ENCODE data around the gene ZMYND8. TPM values are rescaled to one million over a fixed set of nuclear protein-coding genes. Genes with fewer than 3 reads are reported as not detected.

ZMYND8 gene
- total RNA-seq, 1 donor from 2014 or later, result 19.9 TPM

DNA sequence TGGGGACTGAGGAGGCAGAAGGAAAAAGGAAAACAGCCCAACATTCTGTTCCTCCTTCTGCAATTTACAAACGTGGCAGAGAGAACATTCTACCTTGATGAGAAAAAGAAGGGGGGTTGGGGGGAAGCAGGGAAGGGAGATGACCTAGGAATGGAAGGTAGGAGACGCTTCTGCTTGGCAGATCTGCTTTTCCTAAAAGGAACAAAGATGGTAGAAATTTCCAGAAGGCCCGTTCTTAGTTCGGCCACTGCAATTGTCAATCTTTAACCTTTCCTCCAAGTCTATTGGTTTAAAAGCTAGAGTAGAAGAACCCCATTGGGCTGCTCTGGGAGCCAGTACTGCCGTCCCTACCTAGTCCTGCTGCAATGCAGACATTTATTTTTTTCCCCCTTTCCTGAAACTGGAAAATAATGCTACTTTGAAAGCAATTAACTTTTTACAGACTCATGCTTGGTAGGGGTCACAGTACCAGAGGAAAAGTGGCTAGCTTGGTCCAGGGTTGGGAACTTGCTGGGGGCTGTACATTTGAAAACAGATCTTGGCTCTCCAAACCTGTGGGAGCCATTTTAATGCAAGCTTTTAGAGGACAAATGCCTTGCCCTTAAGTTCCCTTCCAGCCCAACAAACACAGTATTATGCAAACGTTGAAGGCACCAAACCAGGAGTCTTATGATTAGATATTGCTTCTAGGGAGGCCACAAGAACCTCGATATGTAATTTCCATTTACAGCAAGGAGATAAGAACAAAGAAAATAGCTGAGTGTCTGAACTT, 2.6 kb downstream of the ZMYND8 start:
- no peak for DNase-seq (ENCODE audit: low read depth, low spot score)

DNA sequence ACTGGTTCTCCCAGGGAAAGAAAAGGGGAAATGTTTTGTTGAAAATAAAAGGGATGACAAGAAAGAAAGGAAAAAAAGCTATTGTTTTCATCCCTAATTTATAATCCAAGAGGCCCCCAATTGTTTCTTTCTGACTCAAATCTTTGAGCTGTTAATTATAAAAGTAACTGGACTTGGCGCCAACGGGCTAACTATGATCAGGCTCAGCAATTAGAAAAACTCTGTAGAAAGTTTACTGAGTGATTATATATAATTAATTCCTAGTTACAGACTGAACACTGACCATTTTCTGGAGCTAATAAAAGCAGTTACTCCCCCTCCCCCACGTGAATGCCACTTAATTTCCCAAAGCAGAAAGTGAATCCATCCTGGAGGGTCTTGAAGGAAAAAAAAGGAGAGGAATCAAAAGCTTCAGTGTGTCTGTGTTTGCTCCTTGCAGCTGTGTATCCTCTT, 3.2 kb downstream of the ZMYND8 start:
- DNase-seq (ENCODE audit: low read depth, low spot score), result no peak

DNA sequence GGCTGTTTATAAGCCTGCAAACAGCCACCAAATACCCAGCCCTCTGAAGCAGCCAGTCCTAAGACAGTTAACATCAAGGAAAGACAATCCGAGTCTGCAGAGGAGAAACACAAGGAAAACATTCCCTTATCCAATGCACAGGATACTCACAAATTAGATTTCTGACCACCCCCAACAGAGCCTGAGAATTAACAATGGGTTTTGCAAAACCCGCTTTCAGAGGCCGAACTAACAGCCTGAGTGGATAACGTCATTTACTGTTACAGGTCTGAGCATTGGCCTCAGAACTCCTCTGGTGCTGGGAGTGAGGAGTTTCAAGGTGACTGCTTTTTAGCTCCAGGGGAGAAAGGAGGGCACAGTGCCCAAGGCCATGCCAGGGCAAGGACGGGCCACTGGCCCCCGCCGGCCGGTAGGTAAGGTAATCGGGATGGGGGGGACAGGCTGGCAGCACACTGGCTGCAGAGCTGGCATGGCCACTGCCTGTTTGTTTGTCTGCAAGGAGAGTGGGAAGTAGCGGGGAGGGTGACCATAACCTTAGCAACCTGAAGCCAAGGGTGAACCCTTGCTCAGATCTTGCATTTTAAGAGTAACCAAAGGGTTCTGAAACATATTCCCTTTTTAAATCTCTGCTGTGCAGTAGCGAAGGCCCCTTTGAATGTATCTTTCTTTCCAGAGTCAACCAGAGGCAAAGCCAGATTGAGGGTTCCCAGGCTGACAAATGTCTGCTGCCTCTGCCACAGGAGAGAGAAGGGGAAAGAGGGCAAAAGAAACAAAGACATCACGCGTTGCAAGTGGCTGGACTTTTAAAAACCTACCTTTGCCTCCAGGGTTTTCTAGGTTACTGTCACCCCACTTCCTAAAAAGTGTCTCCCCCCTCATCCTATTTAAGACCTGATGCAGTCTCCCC, 3.9 kb downstream of the ZMYND8 start:
- DNase-seq (ENCODE audit: low read depth, low spot score), result no peak

DNA sequence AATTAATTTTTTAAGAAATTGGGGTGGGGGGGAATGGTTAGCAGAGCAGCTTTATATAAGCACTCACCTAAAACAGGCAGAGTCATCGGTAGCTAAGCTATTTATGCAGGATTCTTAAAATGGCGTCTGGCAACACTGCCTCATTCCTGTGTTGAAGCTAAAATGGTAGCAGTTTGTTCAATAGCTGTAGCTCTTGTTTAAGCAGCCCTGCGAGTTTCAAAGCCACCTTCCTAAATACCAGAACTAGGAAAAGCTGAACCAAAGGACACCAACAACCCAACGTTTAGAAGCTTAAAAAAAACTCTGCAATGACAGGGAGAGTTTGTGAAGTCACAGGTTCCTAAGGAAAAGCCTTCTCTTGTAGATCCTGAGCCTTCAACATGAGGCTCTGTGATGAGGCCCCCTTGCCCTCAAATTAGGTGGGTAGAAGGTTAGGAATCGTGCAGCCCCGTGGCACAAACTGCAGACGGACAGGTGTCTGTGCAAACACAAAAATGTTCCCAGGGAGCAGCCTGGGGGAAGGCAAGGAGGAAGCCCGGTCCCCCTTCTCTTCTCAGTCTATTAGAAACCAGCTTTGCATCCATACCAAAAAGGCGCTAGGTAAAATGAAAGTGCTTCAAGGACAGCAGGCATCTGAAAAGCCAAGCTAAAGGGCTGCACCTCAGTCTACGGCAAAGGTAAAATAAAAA, 4.7 kb downstream of the ZMYND8 start:
- no peak for DNase-seq (ENCODE audit: low read depth, low spot score)

DNA sequence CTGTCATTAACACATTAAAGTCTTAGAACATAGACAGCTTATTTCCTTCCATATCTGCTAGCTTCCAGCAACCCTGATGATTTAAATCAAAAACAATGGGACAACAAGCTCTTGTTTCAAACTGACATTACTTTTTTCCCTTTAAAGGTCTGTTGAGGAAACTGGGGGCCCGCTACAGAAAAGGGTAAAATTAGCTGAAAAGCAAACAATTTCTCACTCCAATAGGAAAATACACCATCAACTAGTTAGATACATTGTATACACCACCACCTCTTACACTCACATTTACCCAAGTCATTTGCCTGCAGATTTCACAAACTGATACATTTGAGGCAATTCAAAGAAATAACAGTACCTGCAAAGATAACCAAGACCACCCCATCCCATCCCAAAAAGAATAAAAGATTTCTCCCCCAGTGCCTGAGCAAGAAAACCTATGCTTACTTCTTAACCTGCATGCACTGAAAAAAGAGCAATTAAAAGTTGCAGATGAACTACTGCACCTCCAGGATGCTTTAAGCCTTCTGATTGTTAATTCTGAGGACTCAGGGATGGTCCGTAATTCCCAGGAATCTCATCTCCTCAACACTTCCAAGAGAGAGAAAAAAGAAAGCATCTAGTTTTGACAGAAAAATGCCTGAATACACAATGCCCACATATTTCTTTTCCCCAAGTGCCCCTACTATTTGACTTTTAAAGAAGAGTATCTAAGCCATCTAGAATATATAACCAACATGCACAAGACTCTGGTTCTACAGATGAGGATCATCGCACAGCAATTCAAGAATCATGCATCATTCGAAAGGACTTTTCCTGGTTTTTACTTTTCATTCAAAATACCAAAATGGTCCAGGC, 5.6 kb downstream of the ZMYND8 start:
- DNase-seq (ENCODE audit: low read depth, low spot score), result no peak

DNA sequence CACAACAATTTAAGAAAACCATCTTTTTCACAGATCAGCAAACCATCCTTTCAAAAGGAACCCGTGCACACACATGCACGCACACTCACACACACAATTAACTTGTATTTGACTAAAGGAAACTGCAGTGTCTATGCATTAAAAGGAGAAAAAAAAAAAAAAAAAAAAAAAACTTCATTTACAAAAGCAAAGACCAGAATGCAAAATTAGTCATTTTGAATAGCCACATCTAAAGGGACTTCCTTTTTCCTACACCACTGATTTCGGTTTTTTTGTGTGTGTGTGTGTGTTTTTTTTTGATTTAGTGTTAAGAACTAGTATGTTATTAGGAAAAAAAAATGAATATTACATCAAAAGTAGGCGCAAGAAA, 6.3 kb downstream of the ZMYND8 start:
- DNase-seq (ENCODE audit: low read depth, low spot score), result no peak

DNA sequence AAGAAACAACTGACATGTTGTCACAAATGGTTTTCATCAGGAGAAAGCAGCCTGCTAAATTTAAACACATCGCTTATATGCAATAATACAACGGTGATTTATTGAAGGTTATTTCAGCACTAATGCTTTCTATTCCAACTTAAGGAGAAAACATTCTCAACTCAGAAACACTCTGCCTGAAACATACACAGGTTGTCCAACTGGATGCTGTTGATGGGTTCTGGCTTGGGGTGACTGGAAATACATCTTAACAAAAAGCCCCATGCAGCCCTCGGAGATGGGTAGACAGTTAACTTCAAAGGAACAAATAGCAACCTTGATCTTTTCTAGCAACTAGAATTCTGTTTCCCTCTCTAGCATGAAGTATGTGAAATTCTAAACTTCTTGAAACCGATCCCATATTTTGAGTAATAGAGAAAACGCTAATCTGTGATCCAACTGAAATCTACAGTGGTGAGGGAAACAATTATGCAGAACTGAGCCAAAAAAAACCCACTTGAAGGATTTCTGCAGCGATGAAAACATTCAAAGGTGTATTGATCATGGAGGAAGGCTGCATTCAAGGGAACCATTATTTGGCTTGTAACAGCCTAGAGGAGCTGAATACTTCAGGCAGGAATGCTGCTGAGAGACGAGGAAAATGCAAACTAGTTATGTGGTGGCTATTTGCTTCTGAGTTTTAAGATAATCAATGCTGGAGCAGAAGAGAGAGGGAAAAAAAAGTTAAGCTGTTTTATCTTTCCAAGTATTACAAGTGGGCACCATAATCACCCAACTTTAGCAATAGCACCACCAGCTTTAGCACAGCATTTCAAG, 6.9 kb downstream of the ZMYND8 start:
- DNase-seq (ENCODE audit: low read depth, low spot score), result no peak

DNA sequence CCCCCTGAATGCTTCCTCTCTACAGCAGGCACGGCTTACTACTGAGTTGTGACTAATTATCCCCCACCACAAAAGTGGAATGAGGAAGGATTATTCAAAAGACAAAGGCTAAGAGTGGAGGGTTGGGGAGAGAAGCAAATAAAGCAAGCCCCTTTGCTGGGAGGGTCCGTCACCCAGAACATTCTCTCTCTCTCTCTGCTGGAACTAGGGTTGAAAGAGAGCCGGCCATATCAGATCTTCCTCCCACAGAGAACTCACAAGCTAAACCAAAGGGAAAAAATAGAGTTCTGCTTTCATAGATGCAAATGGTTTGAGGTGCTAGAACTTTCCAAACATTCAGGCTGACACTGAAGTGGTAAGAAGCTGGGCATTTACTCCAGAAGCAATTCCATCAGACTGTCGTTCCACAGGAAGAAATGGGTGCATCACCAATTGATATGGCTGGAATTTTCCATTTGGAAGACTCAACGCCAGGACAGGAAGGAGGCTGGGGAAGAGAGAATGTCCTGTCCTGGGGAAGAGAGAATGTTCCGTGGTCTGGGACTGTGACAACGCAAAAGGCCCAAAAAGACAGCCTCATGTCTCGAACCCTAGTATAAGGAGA, 7.9 kb downstream of the ZMYND8 start:
- DNase-seq (ENCODE audit: low read depth, low spot score), result no peak

DNA sequence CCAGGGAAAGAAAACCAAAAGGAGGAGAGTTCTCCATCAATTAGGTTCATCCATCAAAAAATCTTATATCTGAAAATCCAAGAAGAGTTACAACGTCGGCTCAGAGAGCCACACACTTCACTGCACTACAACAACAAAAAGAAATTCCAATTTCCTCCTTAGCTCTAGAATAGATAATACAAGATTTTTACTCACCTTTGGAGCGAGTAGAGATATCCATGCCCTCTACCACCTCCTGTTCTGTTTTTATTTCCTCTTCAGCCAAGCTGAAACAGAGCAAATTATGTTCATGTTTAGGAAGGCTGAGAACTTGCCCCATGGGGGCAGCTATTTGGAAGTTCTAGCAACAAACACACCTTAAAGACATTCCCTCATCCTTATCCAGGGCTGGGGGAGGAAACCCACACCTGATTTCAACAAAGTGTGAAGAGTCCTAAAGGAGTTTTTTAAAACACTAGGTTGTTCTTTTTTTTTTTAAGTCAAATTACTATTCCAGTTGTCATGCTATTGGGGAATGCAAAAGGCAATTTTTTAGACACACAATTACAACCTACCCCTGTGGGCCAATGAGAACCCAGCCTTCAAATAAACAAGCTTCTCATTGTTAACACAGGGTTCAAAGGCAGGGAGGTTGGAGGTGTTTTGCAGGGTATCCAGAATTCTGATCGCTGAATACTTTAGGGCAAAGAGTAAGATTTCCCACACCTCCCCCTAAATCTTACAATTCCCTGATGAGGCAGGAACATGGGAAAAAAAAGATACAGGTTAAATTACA, 8.7 kb downstream of the ZMYND8 start:
- DNase-seq (ENCODE audit: low read depth, low spot score), result no peak

DNA sequence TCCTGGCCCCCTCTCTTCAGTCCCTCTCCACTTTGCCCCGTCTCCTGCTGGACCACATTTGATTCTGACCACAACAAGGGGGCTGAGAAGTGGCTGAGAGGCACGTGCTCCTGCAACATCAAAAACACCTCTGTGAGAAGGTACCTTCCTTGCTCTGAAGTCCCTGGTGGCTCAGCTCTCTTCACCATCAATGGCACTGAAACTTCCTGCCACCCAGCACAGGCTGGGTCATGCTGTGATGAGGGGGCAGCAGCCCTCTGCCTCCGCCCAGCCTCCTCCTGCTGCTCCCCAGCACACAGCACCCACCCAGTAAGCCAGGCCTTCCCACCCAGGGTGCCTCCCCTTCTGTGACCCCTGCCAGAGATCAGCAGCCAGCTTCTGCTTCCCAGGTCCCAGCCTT, 10.3 kb downstream of the ZMYND8 start:
- DNase-seq (ENCODE audit: low read depth, low spot score), result no peak

DNA sequence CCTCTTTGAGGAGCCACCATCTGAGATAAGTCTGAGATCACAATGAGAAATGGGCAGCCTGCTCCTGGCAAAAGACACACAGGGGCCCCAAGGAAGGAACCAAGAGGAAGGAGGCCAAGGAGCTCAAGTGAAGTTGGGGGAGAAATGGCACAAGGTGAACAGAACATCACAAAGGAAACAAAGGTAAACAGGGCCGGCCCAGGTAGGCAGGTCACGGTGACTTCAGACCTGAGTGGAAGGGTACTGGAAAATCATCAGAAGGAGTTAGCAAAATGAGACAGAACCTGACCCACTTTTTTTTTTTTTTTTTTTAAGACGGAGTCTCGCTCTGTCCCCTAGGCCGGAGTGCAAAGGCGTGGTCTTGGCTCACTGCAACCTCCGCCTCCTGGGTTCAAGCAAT, 11.3 kb downstream of the ZMYND8 start:
- DNase-seq (ENCODE audit: low read depth, low spot score), result no peak

DNA sequence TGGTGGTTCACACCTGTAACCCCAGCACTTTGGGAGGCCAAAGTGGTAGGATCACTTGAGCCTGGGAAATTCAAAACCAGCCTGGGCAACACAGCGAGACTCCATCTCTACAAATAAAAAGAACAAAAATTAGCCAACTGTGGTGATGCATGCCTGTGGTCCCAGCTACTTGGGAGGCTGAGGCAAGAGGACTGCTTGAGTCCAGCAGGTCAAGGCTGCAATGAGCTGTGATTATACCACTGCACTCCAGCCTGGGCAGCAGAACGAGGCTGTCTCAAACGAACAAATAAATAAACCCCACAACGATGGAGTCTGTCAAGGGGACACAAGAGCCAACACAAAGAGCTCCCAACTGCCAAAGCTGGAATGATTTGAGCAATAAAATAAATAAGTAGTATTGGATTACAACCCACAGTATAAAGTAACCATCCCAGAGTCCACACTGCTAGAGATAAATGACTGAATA, 13.5 kb downstream of the ZMYND8 start:
- DNase-seq (ENCODE audit: low read depth, low spot score), result no peak

DNA sequence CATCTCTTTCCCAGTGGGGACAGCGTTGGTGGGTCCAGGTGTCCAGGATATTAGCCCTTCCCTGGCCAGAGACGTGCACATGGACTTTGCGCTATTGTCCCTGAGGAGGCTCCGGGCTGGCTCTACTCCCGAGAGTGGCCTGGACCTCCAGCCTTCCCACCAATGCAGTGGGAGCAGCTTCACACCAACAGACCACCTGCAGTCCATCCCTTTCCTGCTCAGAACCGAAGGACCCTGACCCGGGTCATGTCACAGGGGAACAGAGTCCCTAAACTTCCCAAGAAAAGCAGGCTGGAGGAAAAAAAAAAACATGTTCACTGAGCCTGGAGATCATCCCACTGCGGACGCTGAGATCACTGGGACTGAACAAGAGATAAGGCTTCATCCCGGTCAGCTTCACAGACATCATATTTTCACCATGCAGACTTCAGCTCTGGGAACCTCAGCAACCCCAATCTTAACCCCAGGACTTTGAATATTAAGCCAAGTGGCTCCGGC, 18.3 kb downstream of the ZMYND8 start:
- no peak for DNase-seq (ENCODE audit: low read depth, low spot score)

DNA sequence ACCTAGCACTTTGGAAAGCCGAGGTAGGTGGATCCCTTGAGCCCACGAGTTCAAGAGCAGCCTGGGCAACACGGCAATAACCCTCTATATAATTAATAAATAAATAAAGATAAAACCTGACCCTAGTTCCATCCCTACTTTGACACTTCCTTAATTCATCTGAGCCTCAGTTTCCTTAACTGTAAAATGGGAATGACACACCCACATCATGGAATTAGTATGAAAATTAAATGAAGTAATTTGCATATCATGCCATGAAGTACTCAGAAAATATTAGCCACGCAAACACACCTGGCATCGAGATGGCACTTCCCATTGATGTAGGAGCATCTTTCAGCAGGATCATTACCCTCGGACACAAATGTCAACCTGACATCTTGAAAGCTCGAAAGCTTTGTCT, 19.1 kb downstream of the ZMYND8 start:
- no peak for DNase-seq (ENCODE audit: low read depth, low spot score)

DNA sequence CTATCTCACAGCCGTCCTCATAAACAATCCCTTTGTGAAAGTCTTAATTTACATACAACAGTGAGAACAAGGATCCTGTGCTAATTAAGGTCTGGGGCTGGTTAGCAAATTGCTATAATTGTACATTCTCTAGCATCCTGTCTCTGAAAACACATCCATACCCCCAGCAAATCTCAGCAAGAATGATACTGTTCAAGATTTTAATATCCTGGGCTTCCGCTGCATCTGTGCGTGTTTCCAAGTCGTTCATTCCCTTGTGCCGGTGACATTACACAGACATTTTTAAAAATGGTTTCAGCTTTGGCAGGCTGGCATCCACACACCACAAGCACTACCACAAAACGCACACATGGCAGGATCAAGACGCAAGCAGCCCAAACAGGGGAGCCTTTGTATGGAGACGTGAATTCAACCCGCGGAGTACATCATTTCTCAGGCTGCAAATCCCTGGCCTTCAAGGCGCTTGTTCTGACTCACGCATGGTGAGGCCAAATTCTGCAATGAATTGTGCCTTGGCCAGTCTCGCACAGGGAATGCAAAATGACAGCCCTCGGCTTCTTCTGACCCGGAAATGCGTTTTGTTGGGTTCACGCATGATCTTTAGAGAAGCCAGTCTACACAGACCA, 20.3 kb downstream of the ZMYND8 start:
- no peak for DNase-seq (ENCODE audit: low read depth, low spot score)

DNA sequence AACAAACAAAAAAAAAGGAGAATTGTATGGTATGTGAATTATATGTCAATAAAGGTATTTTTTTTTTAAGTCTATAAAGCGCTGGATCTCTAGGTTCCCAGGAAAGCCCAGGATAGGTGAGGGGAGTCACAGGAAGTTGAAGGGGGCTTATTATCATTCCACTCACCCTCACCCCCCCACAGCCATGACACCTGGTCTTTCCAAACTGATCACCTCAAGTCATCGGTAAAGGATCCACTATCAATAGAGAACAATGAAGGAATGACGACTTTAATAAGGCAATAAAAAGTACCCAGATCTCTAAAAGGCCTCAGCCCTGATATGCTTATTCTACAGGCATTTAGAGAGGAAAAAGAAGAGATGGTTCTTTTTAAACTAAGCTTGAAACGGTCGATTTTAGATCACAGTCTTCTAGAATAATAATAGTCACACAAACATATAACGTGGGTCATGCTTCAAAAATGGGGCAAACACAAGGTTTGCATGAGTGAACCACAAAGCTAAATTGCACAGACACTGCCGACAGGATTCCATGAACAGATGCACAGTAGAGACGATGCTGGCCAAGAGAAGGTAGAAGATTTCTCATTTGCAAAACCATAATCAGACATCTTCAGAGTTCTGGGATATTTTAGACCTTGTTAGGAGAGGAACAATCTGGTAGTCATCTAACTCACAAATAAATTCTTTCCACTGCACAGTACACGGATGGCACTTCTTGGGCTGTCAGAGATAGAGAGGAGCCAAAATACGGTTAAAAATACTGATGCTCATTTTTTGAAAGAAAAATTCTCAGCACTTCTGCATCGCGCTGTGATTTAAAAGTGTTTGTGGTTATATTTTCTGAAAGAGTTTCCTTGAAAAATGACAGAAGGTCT, 21.0 kb downstream of the ZMYND8 start:
- no peak for DNase-seq (ENCODE audit: low read depth, low spot score)

DNA sequence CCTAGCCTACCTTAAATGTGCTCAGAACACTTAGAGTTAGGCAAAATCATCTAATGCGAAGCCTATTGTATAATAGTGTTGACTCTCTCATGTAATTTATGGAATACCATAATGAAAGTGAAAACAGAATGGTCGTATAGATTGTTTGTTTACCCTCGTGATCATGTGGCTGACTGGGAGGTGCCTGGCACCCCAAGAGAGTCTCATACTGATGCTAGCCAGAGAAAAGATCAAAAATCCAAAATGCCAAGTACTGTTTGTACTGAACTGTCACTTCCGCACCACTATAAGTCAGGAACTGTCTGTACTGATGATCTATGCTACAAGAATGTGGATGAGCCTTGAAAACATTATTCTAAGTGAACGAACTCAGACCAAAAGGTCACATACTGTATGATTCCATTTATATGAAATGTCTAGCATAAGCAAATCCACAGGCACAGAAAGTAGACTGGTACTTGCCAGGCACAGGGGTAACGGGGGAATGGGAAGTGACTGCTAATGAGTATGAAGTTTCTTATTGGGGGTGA, 22.4 kb downstream of the ZMYND8 start:
- DNase-seq (ENCODE audit: low read depth, low spot score), result peak; percentile 95
